HG02943 (cell line): ENCODE results near the gene MARCHF4.

ENCODE experiments used
- ATAC-seq: cut with Tn5 transposase; IDR thresholded peaks from one replicate; pipeline ENCODE4 v1.9.1; 2021; ENCODE audit warnings: mild to moderate bottlenecking, low read depth, moderate library complexity; ENCODE audit not compliant: unreplicated experiment

The MARCHF4 gene

DNA sequence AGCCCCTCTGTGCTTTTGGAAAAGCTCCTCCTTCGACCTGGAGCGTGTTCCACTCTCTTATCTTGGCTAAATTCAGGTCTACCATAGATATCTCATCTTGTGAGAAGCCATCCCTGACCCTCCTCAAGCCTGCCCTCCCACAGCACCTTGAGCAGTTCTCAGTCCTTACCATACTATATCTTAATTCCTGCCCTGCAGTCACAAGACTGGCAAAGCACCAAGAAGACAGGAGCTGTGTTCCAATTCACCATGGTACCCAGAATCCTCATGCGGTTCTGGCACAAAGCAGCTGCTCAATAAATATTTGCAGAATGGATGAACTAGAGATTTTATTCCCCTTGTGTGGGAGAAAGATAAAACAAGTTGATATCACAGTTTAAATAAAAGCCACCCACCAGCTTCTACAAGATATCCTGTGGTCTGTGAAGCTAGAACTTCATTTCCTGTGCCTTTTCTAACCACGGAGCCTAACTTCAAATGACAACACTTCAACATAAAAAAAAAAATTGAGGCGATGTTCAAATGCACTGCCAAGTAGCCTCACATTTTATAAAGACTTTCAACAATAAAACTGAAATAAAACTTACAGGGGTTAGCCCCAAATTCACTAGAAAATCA is 19.5 kb downstream of the MARCHF4 start:
- ATAC-seq, result no peak

DNA sequence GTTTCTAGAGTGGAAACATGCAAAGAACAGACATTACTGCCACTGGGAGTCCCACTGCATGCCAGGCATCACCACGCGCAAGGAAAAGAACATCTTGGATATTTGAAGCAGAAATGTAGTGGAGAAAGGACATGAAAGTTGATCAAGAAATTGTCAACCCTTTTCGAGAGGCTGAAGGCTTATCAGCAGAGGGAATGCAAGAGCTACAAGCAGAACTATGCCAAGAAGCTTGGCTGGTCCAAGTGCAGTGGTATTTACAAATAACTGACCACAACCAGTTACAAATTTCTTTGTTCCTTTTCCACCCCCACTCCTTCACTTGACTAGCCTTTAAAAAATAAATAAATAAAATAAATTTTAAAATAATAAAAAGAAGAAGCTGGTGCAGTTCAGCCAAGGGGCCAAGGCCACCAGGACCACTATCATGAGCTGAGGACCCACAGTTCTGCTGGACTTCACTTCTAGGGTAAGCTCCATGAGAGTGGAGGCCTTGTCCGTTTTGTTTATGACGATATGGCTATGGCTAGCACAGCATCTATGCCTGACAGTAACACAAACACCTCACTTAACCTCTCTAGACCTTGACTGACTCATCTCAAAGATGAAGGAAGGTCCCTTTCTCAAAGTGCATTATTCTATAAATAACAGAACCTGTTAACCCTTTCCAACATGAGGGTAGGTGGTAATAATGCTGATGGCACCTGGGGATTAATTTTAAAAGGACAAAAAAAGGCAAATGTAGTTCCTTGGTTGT is 20.9 kb downstream of the MARCHF4 start:
- ATAC-seq, result no peak

DNA sequence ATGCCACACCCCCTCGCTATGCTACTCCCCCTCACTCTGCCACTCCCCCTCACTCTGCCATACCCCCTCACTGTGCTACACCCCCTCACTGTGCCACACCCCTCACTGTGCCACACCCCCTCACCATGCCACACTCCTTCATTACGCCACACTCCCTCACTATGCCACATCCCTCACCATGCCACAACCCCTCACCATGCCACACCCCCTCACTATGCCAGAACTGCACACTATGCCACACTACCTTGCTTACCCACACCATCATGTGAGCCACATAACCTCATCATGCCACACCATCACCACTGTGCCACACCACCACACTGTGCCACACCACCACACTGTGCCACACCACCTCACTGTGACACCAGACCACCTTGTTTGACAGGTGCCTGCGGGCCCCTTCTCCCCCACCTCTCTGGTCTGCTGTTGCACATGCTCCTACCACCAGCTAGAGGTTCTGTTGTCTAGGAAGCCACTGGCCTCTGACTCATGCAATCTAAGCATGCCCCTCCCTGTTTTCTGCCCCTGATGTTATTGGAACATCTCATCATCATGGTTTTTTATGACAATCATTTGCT is 22.0 kb downstream of the MARCHF4 start:
- no peak for ATAC-seq

DNA sequence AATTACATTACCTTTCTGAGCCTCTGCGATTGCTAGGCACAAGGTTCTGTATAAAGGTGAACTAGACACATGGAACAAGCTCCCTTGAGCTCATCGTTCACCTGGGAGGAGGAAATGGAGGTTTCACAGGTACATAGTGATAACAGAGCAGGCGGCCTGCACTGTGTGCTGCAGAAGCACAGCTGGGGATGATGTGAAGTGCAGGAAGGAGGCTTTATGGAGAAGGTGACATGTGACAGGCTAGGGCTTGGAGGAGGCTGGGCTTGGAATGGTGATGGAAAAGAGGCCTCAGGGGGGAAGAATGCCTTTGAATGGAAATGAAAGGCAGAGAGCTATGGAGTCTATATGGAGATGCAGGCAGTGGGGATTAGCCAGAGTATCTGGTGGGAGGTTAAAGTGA is 22.9 kb downstream of the MARCHF4 start:
- no peak for ATAC-seq

DNA sequence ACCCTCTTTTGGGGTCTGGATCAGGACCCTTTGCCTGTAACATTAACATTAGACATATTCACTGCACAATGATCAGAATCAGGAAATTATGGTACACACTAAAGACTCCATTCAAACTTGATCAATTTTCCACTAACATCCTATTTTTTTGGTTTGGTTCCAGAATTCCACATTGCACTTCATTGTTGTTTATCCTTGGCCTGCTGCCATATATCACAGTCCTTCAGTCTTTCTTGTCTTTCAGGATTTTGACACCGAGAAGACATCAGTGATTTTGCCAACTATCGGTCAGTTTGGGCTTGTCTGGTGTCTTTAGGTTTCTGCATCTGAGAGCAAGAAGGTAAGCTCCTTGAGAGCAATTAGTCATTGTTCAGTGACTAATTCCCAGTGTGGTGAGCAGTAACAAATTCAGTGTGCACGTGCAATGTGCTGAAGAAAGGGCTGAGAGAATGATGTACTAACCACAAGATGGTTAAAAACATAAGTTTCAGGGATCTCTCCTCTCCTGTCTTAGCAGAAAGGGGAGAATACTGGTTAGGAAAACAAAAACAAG is 23.5 kb downstream of the MARCHF4 start:
- no peak for ATAC-seq

DNA sequence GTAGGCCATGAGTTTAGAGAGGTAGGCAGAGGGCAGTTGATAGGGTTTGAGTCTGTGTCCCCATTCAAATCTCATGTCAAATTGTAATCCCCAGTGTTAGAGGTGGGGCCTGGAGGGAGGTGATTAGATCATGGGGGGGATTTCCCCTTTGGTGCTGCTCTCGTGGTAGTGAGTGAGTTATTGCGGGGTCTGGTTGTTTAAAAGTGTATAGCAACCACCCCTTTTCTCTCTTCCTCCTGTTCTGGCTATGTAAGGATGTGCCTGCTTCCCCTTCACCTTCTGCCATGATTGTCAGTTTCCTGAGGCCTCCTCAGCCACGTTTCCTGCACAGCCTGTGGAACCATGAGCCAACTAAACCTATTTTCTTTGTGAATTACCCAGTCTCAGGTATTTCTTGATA is 25.5 kb downstream of the MARCHF4 start:
- ATAC-seq, result no peak

DNA sequence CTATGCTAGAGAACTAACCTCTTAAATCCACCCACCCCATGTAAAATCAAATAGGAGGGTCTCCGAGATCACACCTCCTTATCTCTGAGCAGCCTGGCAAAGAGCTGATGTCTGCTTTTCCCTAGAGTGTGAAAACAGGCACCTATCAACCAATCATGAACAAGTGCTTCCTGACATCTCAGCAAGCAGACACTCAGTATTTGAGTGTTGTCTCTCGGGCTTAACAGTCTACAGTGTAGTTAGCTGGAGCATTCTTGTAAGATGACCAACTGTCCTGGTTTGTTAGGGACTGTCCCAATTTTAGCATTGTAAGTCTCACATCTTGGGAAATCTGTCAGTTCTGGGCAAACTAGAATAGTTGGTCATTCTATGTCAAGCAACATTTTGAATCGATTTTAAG is 26.4 kb downstream of the MARCHF4 start:
- no peak for ATAC-seq

DNA sequence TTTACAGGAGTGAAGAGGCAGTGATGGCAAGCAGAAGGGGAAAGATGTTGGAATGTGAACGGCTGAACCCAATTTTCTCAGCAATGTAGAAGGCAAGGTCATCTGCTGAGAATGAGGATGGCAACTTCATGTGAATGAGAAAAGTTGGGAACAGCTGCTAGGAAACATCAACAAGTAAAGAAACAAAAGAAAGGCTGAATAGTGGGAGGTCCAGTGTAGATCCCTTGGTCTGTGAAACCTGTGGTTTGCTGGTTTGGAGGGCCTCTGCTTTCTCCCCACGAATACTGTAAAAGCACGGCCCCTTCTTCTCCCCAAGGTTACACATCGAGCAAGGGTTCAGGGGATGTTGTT is 27.4 kb downstream of the MARCHF4 start:
- no peak for ATAC-seq

DNA sequence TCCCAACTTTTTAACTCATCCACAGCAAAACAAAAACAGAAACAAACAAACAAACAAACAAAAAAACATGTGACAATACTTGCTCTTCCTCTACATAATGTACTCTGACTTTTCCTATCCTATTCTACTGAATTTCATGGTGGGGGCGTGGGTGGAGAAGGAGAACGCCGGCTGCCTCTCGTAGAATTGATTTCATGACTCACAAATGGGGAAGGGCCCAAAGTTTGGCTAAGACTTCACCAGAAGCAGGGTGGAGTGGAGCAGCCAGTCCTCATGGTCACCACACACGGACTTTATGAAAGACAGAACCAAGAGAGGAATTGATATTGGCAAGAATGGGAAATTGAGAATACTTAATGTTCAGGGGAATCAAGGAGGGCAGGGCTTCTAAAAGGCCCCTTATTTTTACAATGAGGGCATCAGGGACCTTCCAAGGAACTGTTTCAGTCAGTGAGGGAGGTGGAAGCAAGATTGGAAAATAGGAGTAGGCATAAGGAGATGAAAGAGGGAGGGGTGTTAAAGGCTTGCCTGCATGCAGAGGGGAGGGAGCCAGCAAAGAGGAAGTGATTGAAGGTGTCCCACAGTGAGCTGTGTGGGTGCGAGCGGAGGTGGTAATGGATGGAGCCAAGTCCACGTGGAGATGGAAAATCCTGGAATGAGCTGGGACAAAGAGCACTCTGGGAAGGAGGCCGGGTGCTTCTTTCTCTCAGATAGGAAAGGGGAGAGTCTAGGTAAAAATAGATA is 27.9 kb downstream of the MARCHF4 start:
- ATAC-seq, result no peak

DNA sequence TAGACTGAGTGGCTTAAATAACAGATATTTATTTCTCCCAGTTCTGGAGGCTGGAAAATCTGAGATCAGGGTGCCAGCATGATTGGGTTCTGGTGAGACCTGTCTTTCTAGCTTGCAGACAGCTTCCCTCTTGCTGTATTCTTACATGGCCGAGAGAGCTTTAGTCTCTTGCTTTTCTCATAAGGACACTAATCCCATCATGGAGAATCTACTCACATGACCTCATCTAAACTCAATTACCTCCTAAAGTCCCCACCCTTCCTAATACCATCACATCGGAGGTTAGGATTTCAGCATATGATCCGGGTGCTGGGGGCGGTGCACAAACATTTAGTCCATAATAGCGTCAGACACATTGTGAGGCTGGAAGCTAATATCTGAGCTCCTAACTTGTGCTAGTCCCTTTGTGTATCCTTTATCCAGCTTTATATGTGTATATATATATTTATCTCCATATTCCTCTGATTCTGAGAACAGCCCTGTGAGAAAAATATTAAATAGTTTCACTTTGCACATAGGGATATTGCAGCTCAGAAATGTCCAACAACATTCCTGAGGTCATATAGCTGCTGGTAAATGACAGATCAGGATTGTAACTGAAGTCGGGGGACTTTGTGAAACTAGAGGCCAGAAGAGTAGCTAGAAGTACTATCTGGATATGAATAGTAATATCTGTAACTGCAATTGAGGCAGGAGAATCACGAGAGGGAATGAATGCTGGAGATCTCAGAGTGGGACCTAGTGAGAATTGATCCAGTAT is 28.9 kb downstream of the MARCHF4 start:
- no peak for ATAC-seq

DNA sequence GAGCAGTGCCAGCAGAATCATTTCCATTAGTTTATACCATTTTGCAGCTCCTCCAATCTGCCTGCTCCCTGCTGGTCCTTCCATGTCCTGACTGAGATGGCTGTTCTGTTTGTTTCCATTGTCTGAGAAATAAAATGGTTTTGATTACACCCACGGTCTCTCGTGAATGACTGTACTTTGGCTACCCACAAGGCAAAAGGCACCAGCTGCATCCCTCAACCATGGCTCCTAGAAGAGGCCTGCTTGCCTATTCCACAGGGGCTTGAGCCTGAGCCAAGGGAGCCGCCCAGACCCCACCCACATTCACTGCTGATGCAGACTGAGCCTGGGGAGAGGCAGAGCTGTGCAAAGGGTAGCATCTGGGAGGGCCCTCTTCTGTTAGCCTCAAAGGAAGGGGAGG is 31.2 kb downstream of the MARCHF4 start:
- no peak for ATAC-seq

DNA sequence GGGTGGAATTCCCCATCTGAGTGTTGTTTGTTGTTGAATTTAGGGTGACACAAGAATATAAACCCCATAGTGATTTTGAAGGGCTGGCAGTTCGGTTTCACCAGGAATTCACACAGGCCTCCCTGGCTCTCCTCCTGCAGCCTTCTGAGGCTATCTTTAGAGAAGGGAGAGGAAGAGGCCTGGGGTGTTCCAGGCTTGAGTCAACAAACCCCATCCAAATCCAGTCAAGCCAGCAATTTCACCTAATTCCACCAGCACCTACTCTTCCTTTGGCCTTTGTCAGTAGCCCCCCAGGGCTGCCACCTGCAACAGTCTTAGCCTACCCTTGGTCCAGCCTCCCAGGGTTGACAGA is 32.0 kb downstream of the MARCHF4 start:
- ATAC-seq, result no peak

DNA sequence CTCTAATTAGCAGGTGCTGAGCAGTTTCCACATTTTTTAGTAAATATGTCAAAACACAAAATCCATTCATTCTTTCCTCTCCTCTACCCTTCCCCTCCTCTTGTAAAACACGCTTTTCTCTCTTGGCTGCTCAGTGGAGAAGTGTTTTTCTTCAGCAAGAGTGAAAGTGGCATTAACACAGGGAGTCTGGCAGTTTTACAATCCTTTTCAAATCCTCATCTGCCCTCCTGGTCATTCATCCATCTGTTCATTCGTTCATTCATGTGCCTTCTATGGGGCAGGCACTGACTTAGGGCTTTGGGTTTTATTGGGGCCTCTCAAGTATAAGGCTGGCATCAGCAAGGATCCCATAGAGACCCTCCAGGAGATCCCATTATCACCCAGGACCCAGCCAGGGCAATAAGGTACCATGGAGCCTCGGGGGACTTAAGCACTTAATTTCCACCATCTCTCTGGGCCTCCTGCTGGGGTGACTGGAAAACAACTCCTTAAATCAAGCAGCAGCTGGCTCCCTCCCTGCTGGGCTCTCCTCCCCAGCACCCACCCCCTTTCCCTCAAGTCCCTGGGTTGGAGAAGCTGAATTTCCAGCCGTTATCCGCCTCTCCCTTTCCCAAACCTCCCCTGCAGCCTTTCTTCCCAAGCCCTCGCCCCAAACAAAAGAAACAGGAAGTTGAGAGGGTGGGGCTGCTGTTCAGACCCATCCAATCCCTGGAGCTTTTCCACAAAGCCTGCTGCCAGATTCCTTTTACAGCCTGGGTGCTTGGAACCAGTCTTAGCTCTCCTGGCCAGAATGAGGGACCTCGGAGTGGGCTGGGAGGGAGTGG is 32.6 kb downstream of the MARCHF4 start:
- no peak for ATAC-seq

DNA sequence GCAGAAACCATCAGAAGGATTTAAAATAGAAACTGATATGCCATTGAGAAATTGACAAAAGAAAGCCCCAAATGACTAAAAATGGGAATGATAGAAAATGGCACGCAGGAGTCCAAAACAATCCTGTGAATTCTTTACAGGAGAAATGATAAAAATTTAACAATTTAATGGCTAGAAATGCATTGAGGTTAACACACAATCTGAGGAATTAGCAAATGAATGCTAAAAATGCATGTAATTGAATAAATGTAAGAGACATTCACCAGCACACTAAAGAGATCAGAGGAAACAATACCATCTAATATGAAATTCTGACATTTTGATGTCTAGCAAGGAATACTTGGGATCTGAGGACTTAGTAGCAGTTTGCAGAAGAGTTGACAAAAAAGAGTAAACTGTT is 37.0 kb downstream of the MARCHF4 start:
- no peak for ATAC-seq

DNA sequence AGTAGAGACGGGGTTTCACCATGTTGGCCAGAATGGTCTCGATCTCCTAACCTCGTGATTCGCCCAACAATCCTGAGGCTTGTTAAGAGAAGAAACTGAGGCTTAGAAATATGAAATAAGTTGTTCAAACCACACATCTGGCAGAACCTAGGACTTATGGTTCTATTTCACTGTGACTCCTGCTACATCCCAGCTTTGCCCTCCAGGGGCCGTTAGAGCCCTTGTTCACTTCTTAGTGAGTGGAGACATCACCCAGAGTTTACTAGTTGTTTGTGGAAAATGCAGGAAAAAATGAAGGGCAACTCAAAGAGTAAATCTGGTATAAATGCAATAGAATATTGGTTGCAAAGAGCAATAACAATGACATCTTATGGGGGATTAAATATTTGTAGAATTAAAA is 43.9 kb downstream of the MARCHF4 start:
- ATAC-seq, result no peak

DNA sequence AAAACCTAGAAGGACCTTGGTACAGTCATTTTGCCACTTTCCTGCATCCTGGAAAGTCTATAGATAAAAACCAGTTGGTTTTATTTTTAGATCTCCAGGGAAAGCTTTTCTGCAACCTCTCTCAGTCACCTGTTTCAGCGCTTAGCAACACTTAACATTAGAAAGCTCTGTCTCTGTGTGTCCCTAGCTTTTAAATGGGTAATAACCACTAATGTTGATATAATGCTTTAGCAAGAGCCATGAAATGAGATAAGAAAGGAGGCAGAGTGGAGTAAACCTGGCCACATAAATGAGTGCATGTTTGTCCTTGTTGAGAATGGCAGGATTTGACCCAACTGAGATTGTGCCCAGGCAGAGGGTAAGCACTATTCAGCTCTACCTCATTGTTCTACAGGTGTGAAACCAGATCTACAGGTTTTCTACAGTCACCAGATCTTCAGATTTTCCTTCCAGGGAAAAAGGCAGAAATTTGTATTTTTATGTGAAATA is 44.8 kb downstream of the MARCHF4 start:
- no peak for ATAC-seq
